ENCODE results near the gene CARHSP1. TPM values are rescaled to one million over a fixed set of nuclear protein-coding genes. Genes with fewer than 3 reads are reported as not detected.

CARHSP1 gene
- total RNA-seq, 1 donor: 22.4 TPM

DNA sequence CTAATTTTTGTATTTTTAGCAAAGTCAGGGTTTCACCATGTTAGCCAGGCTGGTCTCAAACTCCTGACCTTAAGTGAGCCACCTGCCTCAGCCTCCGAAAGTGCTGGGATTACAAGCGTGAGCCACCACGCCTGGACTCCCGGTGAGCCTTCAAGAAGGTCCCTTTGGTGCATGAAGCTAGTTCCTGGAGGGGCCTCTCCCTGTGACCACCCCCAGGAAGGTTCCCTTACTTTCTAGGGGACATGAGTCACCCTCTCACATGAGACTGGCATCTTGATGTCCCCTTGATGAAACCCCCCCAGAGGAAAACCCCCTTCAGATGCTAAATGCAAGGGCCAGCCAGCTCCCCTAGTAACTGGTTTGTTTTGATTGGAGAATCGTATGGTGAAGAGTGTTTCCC lies 12.8 kb downstream of the CARHSP1 start:
- Histone ChIP-seq H3K27me3 (ENCODE audit: insufficient read depth, low read length) (no peaks in the 10 kb centered on the region), H3K4me3 (ENCODE audit: low read length) (no peak overlapping the region), H3K9me3 (ENCODE audit: low read depth, low read length) (no peaks in the 10 kb centered on the region), H3K4me1 (ENCODE audit: insufficient read depth, low read length) (peaks cover under 1% of the 10 kb centered on the region)

DNA sequence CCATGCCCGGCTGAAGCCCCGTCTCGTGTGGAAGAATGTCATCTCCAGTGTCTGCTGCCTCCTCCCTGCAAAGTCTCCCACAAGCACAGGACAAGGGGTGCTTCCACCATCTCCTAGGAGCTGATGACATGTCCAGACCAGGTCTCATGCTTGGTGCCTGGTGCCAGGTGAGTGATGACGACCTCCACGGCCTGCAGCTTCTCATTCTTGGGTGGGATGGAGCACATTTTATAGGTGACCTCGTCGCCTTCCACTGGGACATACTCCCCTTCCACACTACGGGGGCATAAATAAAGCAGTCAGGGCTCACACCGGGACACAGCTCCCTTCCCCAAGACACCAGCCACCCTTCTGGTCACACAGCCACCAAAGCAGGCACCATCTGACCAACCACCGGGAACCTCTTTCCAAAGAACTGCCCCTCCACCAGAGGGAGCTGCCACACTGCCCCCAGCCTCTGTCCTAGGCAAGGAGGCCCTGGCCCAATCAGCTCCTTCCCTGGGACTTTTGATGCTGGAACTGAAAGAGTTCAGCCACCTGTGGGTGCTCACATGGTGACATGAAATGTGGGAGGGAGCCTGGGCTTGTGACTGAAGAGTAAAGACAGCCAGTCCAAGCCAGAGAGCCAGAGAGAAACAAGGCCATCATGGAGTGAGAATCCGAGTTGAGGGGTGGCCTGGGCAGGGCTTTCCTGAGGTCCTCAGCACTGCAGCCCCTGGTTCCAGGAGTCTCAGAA lies 13.6 kb downstream of the CARHSP1 start:
- H3K4me3 ChIP-seq (ENCODE audit: low read length): no peak overlapping the region
- peaks cover 8% of the 10 kb centered on the region for H3K4me1 ChIP-seq (ENCODE audit: insufficient read depth, low read length)
- H3K9me3 ChIP-seq (ENCODE audit: low read depth, low read length): no peaks in the 10 kb centered on the region
- no peaks in the 10 kb centered on the region for H3K27me3 ChIP-seq (ENCODE audit: insufficient read depth, low read length)

DNA sequence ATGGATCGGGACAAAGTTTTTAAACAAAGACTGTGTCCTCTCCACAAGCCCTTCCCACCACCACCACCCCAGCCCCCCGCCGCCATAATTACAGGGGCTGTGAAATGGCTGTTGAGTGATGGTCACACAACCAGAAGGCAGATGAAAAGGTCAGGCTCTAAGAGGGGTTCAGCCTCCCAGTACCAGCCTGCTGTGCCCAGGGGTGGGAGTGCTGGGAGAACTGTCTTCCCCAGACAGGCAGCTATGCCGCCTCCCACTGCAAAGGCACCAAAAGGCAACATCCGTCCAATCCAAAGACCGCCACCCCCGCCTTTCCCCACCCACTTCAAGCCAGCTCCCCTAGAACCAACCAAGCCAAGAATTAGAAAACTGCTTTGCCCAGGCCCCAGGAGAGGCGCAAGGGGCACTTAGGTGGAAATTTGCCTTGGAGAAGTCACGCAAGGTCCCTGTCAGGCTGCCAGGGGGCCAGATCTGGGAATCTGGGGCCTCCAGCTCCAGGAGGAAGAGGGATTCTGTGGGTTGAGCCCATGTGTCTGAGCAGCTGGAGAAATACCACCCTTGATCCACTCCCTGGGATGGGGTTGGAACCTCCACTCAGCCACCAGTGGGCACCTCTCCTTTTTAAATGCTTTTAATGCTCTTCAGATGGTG lies 14.4 kb downstream of the CARHSP1 start:
- Histone ChIP-seq H3K4me1 (ENCODE audit: insufficient read depth, low read length) (peaks cover 16% of the 10 kb centered on the region), H3K9me3 (ENCODE audit: low read depth, low read length) (no peaks in the 10 kb centered on the region), H3K4me3 (ENCODE audit: low read length) (no peak overlapping the region), H3K27me3 (ENCODE audit: insufficient read depth, low read length) (no peaks in the 10 kb centered on the region)

DNA sequence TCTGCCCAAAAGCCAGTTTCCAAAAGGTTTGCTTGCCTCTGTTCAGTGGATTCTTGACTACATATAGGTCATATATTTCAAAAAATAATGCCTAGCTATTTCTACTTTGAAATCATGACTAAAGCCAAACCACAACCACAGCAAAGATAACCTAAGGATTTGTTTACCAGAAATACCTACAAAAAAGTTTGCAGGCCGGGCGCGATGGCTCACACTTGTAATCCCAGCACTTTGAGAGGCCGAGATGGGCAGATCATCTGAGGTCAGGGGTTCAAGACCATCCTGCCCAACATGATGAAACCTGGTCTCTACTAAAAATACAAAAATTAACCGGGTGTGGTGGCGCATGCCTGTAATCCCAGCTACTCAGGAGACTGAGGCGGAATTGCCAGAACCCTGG lies 15.2 kb downstream of the CARHSP1 start:
- Histone ChIP-seq H3K4me3 (ENCODE audit: low read length) (no peak overlapping the region), H3K9me3 (ENCODE audit: low read depth, low read length) (no peaks in the 10 kb centered on the region), H3K27me3 (ENCODE audit: insufficient read depth, low read length) (no peaks in the 10 kb centered on the region), H3K4me1 (ENCODE audit: insufficient read depth, low read length) (peaks cover 23% of the 10 kb centered on the region)

DNA sequence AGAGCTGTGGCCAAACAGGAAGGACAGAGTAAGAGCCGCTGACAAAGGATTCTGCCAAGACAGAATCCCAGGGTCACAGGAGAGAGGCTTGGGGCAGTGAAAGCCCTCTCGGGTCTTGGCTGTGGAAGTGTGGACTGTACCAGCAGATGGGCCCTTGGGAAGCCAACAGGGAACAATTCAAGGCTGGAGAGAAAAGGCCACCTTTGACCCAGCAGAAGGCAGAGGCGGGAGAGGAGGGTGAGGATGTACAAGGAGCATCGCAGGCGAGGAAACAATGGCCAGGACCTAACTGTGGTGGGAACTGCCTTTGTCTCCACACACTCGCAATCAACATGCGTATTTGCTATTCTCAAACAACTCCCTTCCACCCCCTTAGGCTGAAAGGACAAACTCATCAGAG lies 15.7 kb downstream of the CARHSP1 start:
- no peaks in the 10 kb centered on the region for H3K27me3 ChIP-seq (ENCODE audit: insufficient read depth, low read length)
- H3K4me3 ChIP-seq (ENCODE audit: low read length): no peak overlapping the region
- peaks cover 23% of the 10 kb centered on the region for H3K4me1 ChIP-seq (ENCODE audit: insufficient read depth, low read length)
- no peaks in the 10 kb centered on the region for H3K9me3 ChIP-seq (ENCODE audit: low read depth, low read length)

DNA sequence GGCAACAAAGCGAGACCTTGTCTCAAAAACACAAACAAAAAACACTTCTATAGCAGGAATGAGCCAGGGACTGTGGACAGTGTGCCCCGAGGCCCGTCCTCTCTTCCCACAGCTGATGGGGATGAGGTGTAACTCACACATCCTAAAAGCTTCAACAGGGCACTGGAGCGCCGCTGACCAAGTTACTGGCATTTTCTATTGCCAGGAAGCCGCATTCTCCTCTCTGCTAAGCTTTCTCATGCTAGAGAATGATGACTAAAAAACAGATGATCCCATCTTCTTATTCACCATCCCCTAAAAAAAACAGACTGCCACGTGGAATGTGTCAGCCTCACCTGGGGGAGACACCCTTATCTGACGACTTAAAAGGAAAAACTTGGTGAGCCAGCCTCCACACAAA lies 16.3 kb downstream of the CARHSP1 start:
- H3K27me3 ChIP-seq (ENCODE audit: insufficient read depth, low read length): no peaks in the 10 kb centered on the region
- H3K9me3 ChIP-seq (ENCODE audit: low read depth, low read length): no peaks in the 10 kb centered on the region
- H3K4me3 ChIP-seq (ENCODE audit: low read length): no peak overlapping the region
- peaks cover 23% of the 10 kb centered on the region for H3K4me1 ChIP-seq (ENCODE audit: insufficient read depth, low read length)

DNA sequence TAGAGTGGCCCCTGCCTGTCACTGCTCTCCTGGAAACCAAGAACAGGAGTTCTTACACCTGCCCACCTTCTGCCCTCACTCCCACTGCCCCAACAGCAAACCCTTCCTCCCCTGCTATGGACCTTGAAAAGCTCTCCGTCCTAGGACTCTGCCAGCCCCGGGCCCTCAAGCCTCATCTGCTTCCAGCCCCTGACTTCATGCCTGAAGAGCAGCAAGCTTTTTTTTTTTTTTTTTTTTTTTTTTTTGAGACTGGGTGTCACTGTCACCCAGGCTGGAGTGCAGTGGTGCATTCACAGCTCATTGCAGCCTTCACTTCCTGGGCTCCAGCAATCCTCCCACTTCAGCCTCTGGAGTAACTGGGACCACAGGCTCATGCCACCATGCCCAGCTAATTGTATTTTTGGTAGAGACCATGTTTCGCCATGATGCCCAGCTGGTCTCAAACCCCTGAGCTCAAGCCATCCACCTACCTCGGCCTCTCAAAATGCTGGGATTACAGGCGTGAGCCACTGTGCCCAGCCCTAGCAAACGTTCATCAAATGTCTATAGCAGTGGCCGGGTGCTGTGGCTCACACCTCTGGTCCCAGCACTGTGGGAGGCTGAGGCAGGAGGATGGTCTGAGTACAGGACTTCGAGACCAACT lies 16.9 kb downstream of the CARHSP1 start:
- H3K4me1 ChIP-seq (ENCODE audit: insufficient read depth, low read length): peaks cover 23% of the 10 kb centered on the region
- no peaks in the 10 kb centered on the region for H3K27me3 ChIP-seq (ENCODE audit: insufficient read depth, low read length)
- no peak overlapping the region for H3K4me3 ChIP-seq (ENCODE audit: low read length)
- H3K9me3 ChIP-seq (ENCODE audit: low read depth, low read length): no peaks in the 10 kb centered on the region

DNA sequence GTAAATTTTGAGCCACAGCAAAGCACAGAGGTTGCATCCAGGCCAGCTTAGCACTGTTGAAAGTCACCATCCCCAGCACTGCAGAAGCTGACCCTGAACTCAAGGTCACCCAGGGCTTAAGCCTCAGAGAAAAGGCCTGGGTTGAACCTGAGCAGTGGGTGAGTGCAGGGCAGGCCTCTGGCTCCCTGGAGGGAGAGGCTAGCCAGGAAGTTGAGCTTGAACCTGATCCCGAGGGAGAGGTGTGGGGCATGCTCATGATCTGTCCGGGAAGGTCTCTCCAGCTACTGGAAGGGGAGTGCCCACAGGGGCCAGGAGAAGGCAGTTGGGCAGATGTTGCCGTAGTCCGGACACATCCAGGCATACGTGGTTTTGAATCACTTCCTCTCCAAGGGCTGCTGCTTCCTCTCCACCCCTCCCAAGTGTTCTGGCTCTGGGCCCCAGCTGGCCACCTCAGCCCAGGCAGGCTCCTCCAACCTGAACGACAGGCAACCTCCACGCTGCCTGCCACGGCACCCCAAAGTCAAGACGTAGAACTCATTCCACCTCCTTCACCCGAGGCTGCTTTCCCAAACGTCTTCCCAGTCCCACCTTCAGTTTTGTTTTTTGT lies 18.4 kb downstream of the CARHSP1 start:
- no peaks in the 10 kb centered on the region for H3K9me3 ChIP-seq (ENCODE audit: low read depth, low read length)
- H3K4me1 ChIP-seq (ENCODE audit: insufficient read depth, low read length): peaks cover 23% of the 10 kb centered on the region
- H3K27me3 ChIP-seq (ENCODE audit: insufficient read depth, low read length): no peaks in the 10 kb centered on the region
- no peak overlapping the region for H3K4me3 ChIP-seq (ENCODE audit: low read length)

DNA sequence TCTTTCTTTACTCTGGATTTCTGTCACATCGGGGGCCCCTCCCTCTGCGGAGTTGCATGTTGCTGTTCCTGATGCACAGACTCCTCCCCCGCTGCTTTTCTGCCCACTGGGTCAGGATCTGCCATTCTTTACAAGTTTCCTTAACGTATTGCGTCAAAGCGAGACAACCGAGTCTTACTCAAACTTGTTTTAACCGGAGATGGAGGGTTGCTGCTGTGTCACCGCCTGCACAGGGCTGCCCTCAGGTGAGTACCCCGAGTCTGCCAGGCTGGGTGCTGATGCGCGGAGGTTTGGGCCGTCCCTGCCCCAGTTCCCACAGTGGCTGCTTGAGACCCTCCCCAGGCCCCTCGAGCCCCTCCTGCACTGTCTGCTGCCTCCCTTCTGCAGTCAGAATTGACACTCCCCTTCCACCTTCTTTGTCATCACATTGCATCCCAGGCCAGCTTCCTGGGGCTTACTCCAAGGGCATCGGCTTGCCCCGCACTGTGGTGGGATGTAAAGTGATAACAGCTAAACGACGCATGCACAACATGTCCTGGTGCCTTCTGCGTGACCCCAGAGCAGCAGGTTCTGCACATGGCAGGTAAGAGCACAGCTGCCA lies 19.3 kb downstream of the CARHSP1 start:
- Histone ChIP-seq H3K27me3 (ENCODE audit: insufficient read depth, low read length) (no peaks in the 10 kb centered on the region), H3K4me3 (ENCODE audit: low read length) (no peak overlapping the region), H3K9me3 (ENCODE audit: low read depth, low read length) (no peaks in the 10 kb centered on the region), H3K4me1 (ENCODE audit: insufficient read depth, low read length) (peaks cover 23% of the 10 kb centered on the region)

DNA sequence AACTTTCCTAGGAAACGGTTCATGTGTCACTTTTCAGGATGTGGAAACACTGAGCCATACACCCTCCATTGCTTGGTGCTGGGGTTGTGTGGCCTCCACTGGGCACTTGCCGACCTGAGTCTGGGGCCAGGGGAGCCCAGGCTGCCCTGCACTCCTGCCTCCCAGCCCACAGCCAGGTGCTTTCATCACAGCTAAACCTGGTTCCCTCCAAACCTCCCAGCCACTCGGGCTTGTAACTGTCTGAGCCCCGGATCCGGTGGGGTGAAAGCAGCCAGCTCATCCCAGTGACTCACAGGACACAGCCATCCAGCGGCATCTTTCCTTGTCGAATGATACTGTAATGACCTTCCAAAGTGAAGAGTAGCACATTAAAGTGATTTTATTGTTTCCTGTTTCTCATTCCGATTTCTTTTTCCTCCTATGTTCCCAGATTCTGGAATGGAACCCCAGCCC lies 19.8 kb downstream of the CARHSP1 start:
- no peak overlapping the region for H3K4me3 ChIP-seq (ENCODE audit: low read length)
- H3K27me3 ChIP-seq (ENCODE audit: insufficient read depth, low read length): no peaks in the 10 kb centered on the region
- H3K9me3 ChIP-seq (ENCODE audit: low read depth, low read length): no peaks in the 10 kb centered on the region
- peaks cover 23% of the 10 kb centered on the region for H3K4me1 ChIP-seq (ENCODE audit: insufficient read depth, low read length)

DNA sequence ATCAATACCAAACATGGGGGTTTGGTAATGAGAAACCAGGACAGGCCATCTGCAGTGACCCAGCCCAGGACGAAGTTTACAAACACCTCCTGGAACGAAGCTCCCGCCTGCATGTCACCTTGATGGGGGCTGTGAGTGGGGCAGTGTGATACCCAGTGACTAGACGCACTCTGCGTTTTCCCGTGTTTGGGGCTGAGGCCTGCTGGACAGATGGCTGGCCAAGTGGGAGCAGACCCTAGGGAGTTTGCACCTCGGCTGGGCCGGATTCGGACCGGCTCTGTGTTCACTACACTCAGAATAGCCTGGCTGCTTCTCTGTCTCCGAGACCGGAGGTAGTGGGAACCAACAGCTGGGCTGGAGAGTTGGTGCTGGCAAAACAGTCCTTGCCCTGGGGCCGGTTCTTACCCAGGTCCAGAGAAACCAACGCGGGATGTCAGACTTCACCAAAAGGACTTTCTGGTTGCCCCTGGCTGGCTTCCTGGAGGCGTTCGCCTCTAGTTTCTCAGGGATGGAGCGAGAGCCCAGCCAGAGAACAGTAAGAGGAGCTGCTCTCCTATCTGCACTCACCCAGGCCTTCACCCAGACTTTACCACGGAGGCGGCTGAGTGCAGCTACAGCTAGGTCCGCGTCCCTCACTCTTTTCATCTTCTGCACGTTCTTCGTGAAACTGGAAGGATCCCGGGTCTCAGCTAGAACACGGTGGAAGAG lies 20.4 kb downstream of the CARHSP1 start:
- Histone ChIP-seq H3K27me3 (ENCODE audit: insufficient read depth, low read length) (no peaks in the 10 kb centered on the region), H3K4me3 (ENCODE audit: low read length) (no peak overlapping the region), H3K9me3 (ENCODE audit: low read depth, low read length) (no peaks in the 10 kb centered on the region), H3K4me1 (ENCODE audit: insufficient read depth, low read length) (peaks cover 23% of the 10 kb centered on the region)

DNA sequence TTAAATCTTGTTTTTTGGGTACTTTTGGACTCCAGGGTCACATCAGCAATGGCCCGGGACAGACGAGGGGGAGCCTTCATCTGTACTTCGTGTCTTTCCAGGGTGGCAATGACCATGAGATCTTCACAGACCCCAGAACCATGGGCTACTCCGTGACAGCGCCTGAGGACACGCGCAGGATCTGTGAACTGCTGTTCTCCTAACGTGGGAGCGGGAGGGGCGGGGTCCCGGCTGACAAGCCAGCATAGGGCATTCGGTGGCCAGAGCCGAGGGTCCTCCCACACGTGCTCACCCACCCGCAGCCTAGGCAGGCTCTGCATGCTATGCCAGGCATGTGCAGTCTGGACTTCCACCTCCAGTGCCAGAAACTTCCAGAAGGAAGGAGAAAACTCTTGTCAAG lies 21.2 kb downstream of the CARHSP1 start:
- Histone ChIP-seq H3K4me1 (ENCODE audit: insufficient read depth, low read length) (peaks cover 23% of the 10 kb centered on the region), H3K27me3 (ENCODE audit: insufficient read depth, low read length) (no peaks in the 10 kb centered on the region), H3K9me3 (ENCODE audit: low read depth, low read length) (no peaks in the 10 kb centered on the region), H3K4me3 (ENCODE audit: low read length) (no peak overlapping the region)

DNA sequence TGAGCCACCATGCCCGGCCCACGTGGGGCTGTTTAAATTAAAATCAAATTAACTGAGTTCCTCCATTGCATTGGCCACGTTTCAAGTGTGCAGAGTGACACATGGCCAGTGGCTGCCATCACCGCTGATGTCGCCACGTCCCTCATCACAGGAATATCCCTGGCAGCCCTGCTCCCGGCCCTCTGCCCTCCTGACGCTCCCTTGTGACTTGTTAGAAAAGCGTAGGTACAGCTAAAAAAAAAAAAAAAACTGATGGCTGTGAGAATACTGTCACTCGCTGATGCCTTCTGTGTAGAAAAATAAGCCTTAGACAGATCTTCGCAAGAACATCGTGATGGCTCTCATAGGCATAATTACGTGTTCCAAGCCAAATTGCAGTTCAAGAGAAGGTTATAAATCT lies 21.7 kb downstream of the CARHSP1 start:
- Histone ChIP-seq H3K4me3 (ENCODE audit: low read length) (no peak overlapping the region), H3K27me3 (ENCODE audit: insufficient read depth, low read length) (no peaks in the 10 kb centered on the region), H3K4me1 (ENCODE audit: insufficient read depth, low read length) (peaks cover 23% of the 10 kb centered on the region), H3K9me3 (ENCODE audit: low read depth, low read length) (no peaks in the 10 kb centered on the region)

DNA sequence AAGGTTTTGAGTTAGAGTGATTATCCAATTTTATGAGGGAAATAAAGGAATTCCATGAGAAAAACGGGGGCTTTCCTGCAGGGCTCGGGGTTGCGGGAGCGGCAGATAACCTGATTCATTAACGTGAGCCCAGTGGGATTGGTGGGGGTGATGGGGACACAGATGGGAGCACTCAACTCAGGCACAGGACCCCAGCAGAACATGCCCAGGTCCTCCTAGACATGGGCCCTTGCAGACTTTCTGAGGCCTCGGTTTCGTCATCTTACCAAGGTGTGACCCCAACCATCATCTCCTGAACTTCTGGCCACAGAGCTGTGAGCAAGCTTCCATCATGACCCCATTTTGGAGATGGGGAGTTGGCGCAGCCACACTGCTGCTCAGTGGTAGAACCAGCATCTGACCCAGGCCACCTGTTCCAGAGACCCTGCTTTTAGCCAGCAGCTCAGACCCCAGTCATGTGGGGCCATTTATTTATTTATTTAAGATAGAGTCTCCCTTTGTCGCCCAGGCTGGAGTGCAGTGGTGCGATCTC lies 22.3 kb downstream of the CARHSP1 start:
- Histone ChIP-seq H3K27me3 (ENCODE audit: insufficient read depth, low read length) (no peaks in the 10 kb centered on the region), H3K4me1 (ENCODE audit: insufficient read depth, low read length) (peaks cover 23% of the 10 kb centered on the region), H3K4me3 (ENCODE audit: low read length) (no peak overlapping the region), H3K9me3 (ENCODE audit: low read depth, low read length) (no peaks in the 10 kb centered on the region)

All from mononuclear cell (primary cell).